GM21390 (cell line): ENCODE results near the gene TBX6.
"Not testable (repeated sequence)": the region's sequence is repeated elsewhere in the genome, so short reads cannot be mapped to it uniquely, and the experiment has no call there.

Experiments used
- ATAC-seq: cut with Tn5 transposase; IDR thresholded peaks from one replicate; pipeline ENCODE4 v1.9.1; 2021; ENCODE audit not compliant: unreplicated experiment

Gene TBX6

DNA sequence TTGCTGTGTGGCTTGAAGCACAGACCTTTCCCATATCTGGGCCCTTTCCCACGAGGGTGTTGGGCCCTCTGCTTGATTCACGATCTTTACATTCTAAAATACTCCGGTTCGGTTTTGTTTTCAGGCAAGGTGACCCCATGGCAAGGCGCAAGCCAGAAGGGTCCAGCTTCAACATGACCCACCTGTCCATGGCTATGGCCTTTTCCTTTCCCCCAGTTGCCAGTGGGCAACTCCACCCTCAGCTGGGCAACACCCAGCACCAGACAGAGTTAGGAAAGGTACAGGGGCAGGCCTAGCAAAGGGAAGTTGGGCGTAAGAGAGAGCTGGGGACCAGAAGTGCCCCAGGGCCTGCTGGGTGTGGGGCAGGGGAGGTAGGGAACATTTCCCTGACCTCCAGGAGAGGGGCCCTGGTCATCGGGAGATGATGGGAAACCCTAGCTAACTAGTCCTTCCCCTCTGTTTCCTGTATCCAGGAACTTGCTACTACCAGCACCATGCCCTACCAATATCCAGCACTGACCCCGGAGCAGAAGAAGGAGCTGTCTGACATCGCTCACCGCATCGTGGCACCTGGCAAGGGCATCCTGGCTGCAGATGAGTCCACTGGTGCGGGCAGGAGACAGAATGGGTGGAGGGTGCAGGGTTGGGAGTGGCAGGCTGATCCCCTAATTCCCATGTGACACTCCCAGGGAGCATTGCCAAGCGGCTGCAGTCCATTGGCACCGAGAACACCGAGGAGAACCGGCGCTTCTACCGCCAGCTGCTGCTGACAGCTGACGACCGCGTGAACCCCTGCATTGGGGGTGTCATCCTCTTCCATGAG, 24.8 kb downstream of the TBX6 start:
- no peak for ATAC-seq

DNA sequence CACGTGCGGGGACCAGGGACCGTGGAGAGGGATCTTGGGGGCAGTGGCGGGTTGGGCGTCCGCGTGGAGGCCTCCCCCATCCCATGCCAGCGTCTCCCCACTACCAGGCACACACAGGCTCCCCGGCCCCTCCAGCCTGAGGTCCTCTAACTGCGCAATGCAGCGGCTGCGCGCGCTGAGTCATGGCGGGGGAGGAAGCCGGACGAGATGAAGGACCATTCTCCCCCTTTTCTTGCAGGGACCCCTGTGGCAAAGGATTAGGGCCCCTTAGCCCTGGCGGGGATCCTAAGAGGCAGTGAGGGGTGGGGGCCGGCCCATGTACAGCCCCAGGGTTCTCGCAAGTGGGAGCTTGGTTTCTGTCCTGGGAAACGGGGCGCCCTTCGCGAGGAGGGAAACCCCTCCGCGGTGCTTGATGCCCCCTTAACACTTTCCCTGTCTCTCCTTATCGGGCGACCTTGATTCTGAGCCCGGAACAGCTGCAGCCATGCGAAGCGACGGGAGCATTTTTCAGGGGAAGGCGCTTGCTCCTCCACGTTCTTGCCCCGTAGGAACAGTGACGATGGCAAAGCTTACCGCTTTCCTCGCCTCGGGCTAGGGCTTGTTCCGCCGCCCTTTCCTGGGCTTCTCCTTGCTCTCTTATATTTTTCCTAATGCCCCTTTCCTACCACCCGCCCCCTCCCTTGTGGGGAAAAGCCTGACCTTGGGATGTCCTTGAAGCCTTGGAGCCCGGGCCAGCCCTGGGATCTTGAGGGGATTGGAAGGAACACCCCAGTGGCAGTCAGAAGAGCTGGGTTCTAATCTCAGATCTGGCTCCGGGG, 25.6 kb downstream of the TBX6 start:
- ATAC-seq: no peak

DNA sequence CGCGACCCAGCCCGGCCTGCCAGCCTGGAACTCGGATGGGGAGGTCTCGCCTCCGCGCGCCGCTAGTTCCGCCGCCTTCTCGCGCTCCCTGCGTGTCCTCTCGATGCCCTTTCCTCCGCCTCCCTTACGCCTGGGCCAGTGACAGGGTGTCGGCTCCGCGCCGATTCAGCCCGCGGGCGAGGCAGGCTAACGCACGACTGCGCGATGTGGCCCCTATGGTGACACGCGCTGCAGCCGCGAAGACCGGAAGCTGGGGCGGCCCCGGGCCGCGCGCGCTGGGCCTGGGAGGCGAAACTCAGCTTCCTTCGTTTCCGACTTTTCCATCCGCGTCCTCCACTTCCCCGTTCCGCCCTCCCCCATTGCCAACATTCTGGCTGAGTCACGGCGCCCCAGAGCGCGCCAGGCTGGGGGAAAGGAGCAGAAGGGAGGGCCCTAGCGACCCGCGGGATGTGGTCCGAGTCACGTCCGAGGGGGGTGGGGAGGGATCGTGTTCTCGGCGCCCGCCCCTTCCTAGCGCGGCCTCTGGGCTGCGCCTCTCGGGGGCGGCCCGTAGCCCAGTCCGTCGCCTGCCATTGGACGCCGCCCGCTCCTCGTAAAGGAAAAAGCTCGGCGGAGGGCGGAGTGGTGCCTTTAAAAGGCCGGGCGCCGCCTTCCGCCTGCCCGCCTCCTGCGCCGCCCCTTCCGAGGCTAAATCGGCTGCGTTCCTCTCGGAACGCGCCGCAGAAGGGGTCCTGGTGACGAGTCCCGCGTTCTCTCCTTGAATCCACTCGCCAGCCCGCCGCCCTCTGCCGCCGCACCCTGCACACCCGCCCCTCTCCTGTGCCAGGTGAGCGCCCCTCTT, 26.4 kb downstream of the TBX6 start, which contains the start of gene ALDOA:
Gene ALDOA (plus strand): TSS at position 659 of the 841 bp plus-strand sequence. CDS start 1,138 bp downstream, outside the sequence.
- peak; percentile 76 for ATAC-seq

DNA sequence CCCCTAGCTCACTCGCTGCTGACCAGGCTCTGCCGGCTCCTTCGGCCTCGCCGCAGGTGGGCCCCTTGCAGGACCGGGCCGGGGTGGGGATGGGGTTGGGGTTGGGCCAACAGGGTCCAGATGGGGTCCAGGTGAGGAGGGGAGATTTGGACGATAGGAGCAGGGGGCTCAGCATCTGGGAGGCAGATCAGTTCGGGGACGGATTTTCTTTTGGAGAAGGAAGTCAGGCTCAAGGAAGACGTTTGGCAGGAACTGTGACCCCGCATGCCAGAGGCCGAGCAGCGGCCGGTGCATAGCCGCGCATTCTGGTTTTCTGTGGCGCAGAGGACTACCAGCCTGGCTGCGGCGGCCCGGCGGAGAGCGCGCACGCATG, 27.0 kb downstream of the TBX6 start:
- ATAC-seq: no peak

- peak; percentile 39 for ATAC-seq
Observed at GRCh38 chr16:30063893-30064728, 27.6 kb downstream of the TBX6 start.

DNA sequence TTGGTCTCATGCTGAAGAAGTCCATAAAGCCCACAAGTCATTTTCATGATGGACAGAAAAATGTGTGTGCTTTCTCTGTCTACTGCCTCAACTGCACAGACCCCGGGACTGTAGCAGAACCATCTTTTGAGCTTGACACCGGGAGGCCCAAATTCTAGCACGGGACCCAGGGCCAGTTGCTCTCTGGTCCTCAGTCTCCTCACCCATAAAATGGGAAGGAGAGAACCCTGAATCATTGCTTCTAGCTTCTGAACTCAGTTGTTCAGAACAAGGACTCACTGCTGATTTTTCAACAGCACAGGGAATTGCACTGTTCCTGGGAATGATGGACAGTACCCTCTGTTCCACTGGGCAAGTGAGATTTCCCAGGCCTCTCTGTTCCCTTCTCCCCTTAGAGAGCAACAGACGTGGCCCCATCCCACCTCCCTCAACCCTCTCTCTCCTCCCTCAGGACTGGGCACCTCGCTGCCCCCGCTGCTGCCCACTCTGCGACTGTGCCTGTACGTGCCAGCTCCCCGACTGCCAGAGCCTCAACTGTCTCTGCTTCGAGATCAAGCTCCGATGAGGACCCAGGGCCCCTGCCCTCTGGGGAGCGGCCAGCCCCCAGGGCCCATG, 28.3 kb downstream of the TBX6 start:
- ATAC-seq: no peak

DNA sequence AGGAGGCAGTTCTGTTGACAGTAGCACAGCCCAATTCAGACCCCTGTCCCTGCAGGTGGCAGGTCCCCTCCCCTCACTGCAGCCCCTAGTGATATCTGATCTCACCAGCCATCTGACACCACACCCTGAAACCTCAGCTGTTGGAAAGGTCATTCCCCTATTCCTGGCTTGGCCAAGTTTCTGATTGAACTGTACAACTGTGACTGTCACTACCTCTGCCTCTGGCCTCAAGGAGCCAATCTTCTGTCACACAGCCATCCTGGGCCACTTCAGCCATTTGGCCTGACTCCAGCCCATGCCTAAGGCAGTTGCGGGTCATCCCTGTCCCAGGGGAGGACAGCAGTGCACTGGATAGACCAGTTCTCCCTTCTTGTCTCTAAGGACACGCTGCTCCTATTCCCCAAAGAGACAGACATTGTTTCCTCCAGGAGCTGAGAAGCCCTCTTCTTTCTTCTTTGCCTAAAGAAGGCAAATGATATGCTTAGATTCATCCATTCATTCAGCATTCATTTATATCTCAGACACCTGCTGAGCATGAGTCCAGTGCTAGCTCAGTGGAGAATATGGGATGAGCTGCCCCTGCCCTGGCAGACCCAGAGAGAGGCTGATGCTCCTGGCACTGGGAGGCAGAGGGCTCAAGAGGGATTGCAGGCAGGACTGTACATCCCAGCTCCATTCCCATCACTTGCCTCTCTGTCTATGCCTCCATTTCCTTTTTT, 30.7 kb downstream of the TBX6 start:
- no peak for ATAC-seq

DNA sequence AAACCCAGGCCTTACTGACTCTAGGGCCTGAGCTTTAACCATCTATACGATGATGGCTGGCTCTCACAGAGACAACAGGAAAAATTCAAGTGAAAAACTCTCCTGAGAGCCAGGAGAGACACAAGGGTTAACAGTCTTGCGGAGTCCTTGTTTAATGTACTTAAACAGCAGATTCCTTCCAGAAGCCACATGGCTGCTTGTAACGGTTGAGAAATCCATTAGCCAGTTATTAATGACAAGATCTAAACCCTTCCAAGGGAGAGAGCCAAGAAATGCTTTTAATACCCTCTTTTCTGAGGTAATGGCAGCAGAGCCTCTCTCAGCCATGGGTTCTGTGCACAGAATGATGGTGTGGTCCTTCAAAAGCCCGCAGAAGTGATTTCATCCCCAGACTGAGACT, 31.4 kb downstream of the TBX6 start:
- no peak for ATAC-seq

DNA sequence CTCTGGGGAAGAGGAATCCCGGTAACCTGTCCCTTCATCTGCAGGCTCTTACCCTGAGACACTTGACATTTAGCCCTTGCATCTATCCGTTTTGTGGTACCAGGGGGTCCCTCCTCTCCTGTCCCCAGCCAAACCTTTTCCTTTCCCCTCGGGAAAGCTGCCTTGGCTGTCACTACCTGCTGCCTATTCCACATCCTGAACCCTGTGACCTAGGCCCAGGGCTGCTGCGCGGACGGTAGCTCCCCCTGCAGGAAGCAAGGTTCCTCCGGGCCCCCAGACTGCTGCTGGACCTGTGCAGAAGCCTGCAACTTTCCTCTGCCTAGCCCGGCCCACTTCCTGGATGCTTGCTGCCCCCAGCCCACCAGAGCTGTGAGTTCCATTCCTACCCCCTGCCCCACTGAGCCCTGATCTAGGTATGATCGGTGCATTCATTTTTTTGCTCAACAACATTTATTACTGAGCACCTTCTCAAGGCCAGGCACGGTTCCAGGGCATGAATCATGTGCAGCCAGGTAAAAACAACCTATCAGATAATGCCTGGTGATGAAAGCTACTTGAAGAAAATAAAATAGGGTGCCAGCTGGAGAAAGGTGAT, 36.7 kb downstream of the TBX6 start:
- no peak for ATAC-seq

GRCh38 chr16:30054451-30054850, 37.3 kb downstream of the TBX6 start:
- ATAC-seq: no peak

DNA sequence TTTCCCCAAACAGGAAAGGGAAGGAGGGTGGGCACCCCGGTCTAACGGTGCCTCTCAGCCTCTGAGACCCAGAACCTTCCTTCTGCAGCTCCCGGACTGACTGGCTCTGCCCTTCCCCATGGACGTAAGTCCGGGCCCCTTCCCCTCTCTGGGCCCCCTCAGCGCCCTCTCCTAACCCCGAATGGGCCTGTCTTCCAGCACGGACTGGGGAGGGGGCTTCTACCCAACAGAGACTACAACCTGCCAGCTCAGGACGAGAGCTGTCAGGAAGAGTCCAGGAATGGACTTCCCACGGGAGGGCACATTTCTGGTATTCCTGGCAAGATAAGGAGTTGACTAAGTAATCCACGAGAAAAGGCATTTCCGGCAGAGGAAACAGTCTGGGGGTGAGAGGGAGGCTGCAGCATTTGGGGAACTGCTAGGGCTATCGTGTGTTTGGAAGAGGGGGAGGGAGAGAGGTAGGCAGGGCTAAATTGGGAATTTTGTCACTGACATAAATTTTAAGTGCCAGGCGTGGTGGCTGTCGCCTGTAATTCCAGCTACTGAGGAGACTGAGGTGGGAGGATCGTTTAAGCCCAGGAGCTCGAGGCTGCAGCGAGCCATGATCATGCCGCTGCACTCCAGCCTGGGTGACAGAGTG, 38.2 kb downstream of the TBX6 start:
- peak; percentile 10 for ATAC-seq

DNA sequence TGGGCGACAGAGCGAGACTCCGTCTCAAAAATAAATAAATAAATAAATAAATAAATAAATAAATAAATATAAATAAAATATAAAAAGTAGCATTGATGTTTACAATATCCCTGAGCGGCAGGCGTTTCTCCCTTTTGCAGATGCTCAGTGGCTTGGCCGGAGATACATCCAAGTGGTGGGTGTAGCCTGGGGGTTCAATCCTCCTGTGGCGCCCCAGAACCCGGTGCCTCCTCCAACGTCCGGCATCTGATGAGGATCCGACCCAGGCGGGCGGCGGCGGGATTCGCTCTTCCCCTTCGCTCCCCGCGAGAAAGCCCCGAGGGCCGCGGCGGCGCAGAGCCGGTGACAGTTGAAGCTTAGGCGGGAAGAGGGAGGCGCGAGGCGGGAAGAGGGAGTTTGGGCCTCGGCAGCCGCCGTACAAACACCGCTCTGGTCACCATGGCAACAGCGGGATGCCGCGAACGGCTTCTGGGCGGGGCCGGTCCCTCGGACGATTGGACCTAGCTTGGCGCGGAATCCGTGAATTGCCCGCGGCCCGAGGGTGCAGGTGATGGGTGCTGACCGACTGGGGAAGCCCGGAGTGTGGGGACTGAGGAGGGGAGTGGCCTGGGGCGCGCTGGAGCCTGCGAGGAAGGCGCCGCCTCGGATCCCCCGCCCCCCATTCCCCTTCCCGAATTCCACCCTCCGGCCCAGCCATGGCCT, 38.9 kb downstream of the TBX6 start:
- peak; percentile 53 for ATAC-seq

GRCh38 chr16:30051518-30051917, 40.2 kb downstream of the TBX6 start:
- no peak for ATAC-seq

- no peak for ATAC-seq
Observed at GRCh38 chr16:30049871-30050270, 41.9 kb downstream of the TBX6 start.

GRCh38 chr16:30046588-30046987, 45.1 kb downstream of the TBX6 start:
- ATAC-seq: no peak

GRCh38 chr16:30046178-30046577, 45.5 kb downstream of the TBX6 start:
- ATAC-seq: no peak

- no peak for ATAC-seq
Observed at GRCh38 chr16:30041841-30042240, 49.9 kb downstream of the TBX6 start.

- not testable (repeated sequence) for ATAC-seq
Observed at GRCh38 chr16:30040690-30041089, 51.0 kb downstream of the TBX6 start.
